ENCODE data around the gene WDR88. TPM values are rescaled to one million over a fixed set of nuclear protein-coding genes. Genes with fewer than 3 reads are reported as not detected.

The WDR88 gene
- total RNA-seq, 2 experiments from 2014 or later, result 0.38 TPM; not detected in 1

DNA sequence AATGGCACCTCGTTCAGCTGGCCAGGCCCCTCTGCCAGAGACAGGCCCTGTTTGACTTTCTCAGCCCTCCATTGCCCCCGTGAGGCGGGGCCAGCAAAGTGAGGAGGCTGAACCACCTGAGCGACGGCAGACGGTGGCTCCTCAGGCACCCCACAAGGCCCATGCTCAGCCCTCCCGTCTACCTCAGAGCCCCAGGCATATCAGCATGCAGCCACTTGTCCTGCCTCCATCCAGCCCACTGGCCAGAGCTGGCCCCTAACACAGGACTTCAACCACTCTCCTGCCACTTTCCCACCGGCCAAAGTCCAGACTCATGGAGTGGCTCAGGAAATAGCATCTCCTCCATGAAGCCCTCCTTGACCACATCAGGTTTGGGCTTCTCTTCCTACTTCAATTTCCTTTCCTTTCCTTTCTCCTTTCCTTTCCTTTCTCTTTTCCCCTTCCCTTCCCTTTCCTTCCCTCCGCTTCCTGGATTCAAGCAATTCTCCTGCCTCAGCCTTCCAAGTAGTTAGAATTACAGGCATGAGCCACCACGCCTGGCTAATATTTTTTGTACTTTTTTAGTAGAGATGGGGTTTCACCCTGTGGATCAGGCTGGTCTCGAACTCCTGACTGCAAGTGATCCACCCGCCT, 84.4 kb downstream of the WDR88 start:
- Histone ChIP-seq H3K27ac (ENCODE audit: low read depth, low read length, poor library complexity, severe bottlenecking) (no peak overlapping the region), H3K4me1 (ENCODE audit: insufficient read depth, low read length, poor library complexity, severe bottlenecking) (no peaks in the 10 kb centered on the region), H3K4me3 (ENCODE audit: low read depth, low read length, poor library complexity, severe bottlenecking) (no peak overlapping the region), H2AFZ (ENCODE audit: low read length) (no peak overlapping the region), H3K36me3 (ENCODE audit: insufficient read depth, low read length) (no peaks in the 10 kb centered on the region), H3K9me2 (ENCODE audit: insufficient read depth, low read length) (no peaks in the 10 kb centered on the region), H3K4me2 (ENCODE audit: low read length) (no peak overlapping the region), H3K9me3 (ENCODE audit: low read length) (no peaks in the 10 kb centered on the region), H3K79me2 (ENCODE audit: insufficient read depth, low read depth, low read length) (no peaks in the 10 kb centered on the region), H4K20me1 (ENCODE audit: insufficient read depth, low read length) (no peaks in the 10 kb centered on the region)
- DNase-seq (ENCODE audit: low spot score), result peak; percentile 8
- ChIA-PET CTCF (ENCODE audit: unreplicated experiment) (no interaction called here), POLR2A (no interaction called here)
- BruUV-seq (replicated peaks), result no TSS peak
- TF ChIP-seq EZH2phosphoT487 (IDR thresholded peaks at IDR 0.05; ENCODE audit: borderline replicate concordance, low read depth, low read length), result no peak
- TF ChIP-seq, protein P1, sequence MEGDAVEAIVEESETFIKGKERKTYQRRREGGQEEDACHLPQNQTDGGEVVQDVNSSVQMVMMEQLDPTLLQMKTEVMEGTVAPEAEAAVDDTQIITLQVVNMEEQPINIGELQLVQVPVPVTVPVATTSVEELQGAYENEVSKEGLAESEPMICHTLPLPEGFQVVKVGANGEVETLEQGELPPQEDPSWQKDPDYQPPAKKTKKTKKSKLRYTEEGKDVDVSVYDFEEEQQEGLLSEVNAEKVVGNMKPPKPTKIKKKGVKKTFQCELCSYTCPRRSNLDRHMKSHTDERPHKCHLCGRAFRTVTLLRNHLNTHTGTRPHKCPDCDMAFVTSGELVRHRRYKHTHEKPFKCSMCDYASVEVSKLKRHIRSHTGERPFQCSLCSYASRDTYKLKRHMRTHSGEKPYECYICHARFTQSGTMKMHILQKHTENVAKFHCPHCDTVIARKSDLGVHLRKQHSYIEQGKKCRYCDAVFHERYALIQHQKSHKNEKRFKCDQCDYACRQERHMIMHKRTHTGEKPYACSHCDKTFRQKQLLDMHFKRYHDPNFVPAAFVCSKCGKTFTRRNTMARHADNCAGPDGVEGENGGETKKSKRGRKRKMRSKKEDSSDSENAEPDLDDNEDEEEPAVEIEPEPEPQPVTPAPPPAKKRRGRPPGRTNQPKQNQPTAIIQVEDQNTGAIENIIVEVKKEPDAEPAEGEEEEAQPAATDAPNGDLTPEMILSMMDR (conservative IDR thresholded peaks at IDR 0.05; ENCODE audit: low read length), result 0 out of 2 replicates have a peak, but pooled peaks have one; percentile 22
- intact Hi-C loops (cut with micrococcal nuclease; ENCODE audit: unreplicated experiment), result no loop called here

DNA sequence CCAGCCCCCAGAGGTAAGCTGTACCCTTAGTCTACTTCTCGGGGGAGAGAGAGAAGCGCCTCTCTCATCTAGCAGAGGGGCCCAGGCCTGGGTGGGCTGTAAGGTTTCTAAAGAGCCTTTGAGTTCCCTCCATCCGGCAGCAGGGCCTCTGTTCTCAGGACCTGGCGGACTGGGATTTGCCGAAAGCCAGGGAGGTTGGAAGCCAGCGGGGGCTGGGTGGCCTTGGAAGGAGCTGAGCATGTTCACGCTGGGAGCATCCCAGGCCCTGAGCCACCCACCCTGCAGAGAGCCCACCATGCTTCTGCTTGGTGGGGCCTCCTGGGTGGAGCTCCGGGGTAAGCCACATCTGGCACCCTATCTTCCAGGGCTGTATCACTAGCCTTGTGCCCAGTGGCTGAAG, 86.0 kb downstream of the WDR88 start:
- intact Hi-C loops (cut with micrococcal nuclease; ENCODE audit: unreplicated experiment), result no loop called here
- CTCF ChIA-PET (ENCODE audit: unreplicated experiment), result no interaction called here
- no TSS peak for BruUV-seq (replicated peaks)
- Histone ChIP-seq H3K9me3 (ENCODE audit: low read length) (no peaks in the 10 kb centered on the region), H3K27ac (ENCODE audit: low read depth, low read length, poor library complexity, severe bottlenecking) (no peak overlapping the region), H3K36me3 (ENCODE audit: insufficient read depth, low read length) (no peaks in the 10 kb centered on the region), H4K20me1 (ENCODE audit: insufficient read depth, low read length) (no peaks in the 10 kb centered on the region), H3K4me1 (ENCODE audit: insufficient read depth, low read length, poor library complexity, severe bottlenecking) (no peaks in the 10 kb centered on the region), H2AFZ (ENCODE audit: low read length) (no peak overlapping the region), H3K9me2 (ENCODE audit: insufficient read depth, low read length) (no peaks in the 10 kb centered on the region), H3K4me2 (ENCODE audit: low read length) (no peak overlapping the region), H3K79me2 (ENCODE audit: insufficient read depth, low read depth, low read length) (no peaks in the 10 kb centered on the region), H3K4me3 (ENCODE audit: low read depth, low read length, poor library complexity, severe bottlenecking) (no peak overlapping the region)
- no peak for DNase-seq (ENCODE audit: low spot score)
- TF ChIP-seq, protein P1 (conservative IDR thresholded peaks at IDR 0.05; ENCODE audit: low read length), result no peak
- TF ChIP-seq EZH2phosphoT487 (IDR thresholded peaks at IDR 0.05; ENCODE audit: borderline replicate concordance, low read depth, low read length), result no peak
- POLR2A ChIA-PET, result no interaction called here

DNA sequence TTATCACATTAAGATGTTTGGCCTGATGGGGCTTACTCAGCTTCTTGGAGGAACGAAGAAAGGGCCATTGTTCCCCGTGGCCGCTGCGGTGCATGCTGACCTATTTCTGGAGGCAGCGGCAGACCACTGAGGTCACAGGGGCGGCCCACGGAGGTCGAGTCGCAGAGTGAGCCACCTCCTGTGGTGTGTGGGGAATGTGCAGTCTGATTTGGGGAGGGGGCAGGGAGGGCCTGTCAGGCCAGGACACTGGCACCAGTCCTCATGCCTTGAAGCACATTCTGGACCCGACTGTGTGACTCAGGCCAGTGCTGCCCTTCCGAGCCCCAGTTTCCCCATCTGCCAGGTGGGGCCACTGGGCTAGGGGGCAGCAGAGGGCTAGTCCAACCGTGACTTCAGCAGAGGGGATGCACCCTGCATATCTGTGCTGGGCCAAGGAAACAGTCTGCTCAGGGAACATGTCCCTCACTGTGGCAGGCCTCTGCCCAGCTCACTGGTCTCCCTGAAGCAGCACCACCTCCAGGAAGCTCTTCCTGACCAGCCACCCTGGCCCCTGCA, 87.4 kb downstream of the WDR88 start:
- CTCF ChIA-PET (ENCODE audit: unreplicated experiment), result no interaction called here
- intact Hi-C loops (cut with micrococcal nuclease; ENCODE audit: unreplicated experiment), result no loop called here

More for the DNA sequence above, 87.4 kb downstream of the WDR88 start:
- no peaks in the 10 kb centered on the region for H3K9me2 ChIP-seq (ENCODE audit: insufficient read depth, low read length)
- H4K20me1 ChIP-seq (ENCODE audit: insufficient read depth, low read length), result no peaks in the 10 kb centered on the region
- no peak for DNase-seq (ENCODE audit: low spot score)
- no TSS peak for BruUV-seq (replicated peaks)
- TF ChIP-seq, protein P1 (conservative IDR thresholded peaks at IDR 0.05; ENCODE audit: low read length), result peak; percentile 41
- no peak for TF ChIP-seq EZH2phosphoT487 (IDR thresholded peaks at IDR 0.05; ENCODE audit: borderline replicate concordance, low read depth, low read length)
- no peaks in the 10 kb centered on the region for H3K79me2 ChIP-seq (ENCODE audit: insufficient read depth, low read depth, low read length)
- no peaks in the 10 kb centered on the region for H3K4me1 ChIP-seq (ENCODE audit: insufficient read depth, low read length, poor library complexity, severe bottlenecking)
- H3K36me3 ChIP-seq (ENCODE audit: insufficient read depth, low read length), result no peaks in the 10 kb centered on the region
- no peak overlapping the region for H3K27ac ChIP-seq (ENCODE audit: low read depth, low read length, poor library complexity, severe bottlenecking)
- H3K4me3 ChIP-seq (ENCODE audit: low read depth, low read length, poor library complexity, severe bottlenecking), result no peak overlapping the region
- H3K4me2 ChIP-seq (ENCODE audit: low read length), result no peak overlapping the region
- H3K9me3 ChIP-seq (ENCODE audit: low read length), result no peaks in the 10 kb centered on the region
- POLR2A ChIA-PET, result no interaction called here
- no peak overlapping the region for H2AFZ ChIP-seq (ENCODE audit: low read length)

Measured in OCI-LY7 (cell line).